ENCODE measurements around the gene YBEY. TPM values are rescaled to one million over a fixed set of nuclear protein-coding genes. Genes with fewer than 3 reads are reported as not detected.

The YBEY gene
- total and polyA plus RNA-seq, 4 donors: 7.6 to 32.1 (median 15.1) TPM

- Histone ChIP-seq H3K9me3 (ENCODE audit: control insufficient read depth in 4 of 4, insufficient read depth in 3 of 4, low read length in 3 of 4) (no peaks in the 10 kb centered on the region), H3K4me1 (ENCODE audit: control insufficient read depth in 5 of 5, insufficient read depth in 5 of 5, low read length in 5 of 5) (peaks cover 0 to 4% (median 0%) of the 10 kb centered on the region in 5 donors), H3K9ac (ENCODE audit: insufficient read depth in 1 of 2, low read length in 2 of 2) (no peak overlapping the region), H3K4me3 (no peak overlapping the region), H3K27ac (ENCODE audit: low read depth in 1 of 2, low read length in 1 of 2) (no peak overlapping the region), H3K27me3 (ENCODE audit: control insufficient read depth in 3 of 3, insufficient read depth in 3 of 3, low read length in 2 of 3) (no peaks in the 10 kb centered on the region), H3K36me3 (ENCODE audit: control insufficient read depth in 4 of 4, insufficient read depth in 4 of 4, low read length in 4 of 4) (peaks cover 0 to 7% (median 0%) of the 10 kb centered on the region in 4 donors)
- WGBS, 2 donors: 95 to 97% methylated on average over 22 of the region's 22 CpGs
- ATAC-seq (ENCODE audit: insufficient read depth, low FRiP score) (no peak), DNase-seq (no peak)
- no peak for TF ChIP-seq CTCF (IDR thresholded peaks at IDR 0.05; ENCODE audit: control extremely low read depth, extremely low read depth)
Observed at GRCh38 chr21:46314441-46315020, 28.4 kb downstream of the YBEY start.

GRCh38 chr21:46316708-46317324 is 30.7 kb downstream of the YBEY start:
- H3K36me3 ChIP-seq (ENCODE audit: control insufficient read depth in 4 of 4, insufficient read depth in 4 of 4, low read length in 4 of 4): peaks cover 0 to 7% (median 0%) of the 10 kb centered on the region in 4 donors

GRCh38 chr21:46317710-46318463 is 31.7 kb downstream of the YBEY start:
- TF ChIP-seq CTCF (IDR thresholded peaks at IDR 0.05; ENCODE audit: control extremely low read depth, extremely low read depth): no peak
- peak; percentile 25 for ATAC-seq (ENCODE audit: insufficient read depth, low FRiP score)
- WGBS, 2 donors: 82 to 86% methylated on average over 20 of the region's 20 CpGs
- Histone ChIP-seq H3K9ac (ENCODE audit: insufficient read depth in 1 of 2, low read length in 2 of 2) (no peak overlapping the region), H3K9me3 (ENCODE audit: control insufficient read depth in 4 of 4, insufficient read depth in 3 of 4, low read length in 3 of 4) (no peaks in the 10 kb centered on the region), H3K4me3 (no peak overlapping the region), H3K27me3 (ENCODE audit: control insufficient read depth in 3 of 3, insufficient read depth in 3 of 3, low read length in 2 of 3) (no peaks in the 10 kb centered on the region), H3K36me3 (ENCODE audit: control insufficient read depth in 4 of 4, insufficient read depth in 4 of 4, low read length in 4 of 4) (peaks cover 0 to 3% (median 0%) of the 10 kb centered on the region in 4 donors), H3K4me1 (ENCODE audit: control insufficient read depth in 5 of 5, insufficient read depth in 5 of 5, low read length in 5 of 5) (peaks cover 0 to 29% (median 12%) of the 10 kb centered on the region in 5 donors), H3K27ac (ENCODE audit: low read depth in 1 of 2, low read length in 1 of 2) (no peak overlapping the region)
- peak in 1 of 3 donors; percentile 23 for DNase-seq

More at GRCh38 chr21:46316708-46317324, 30.7 kb downstream of the YBEY start:
- Histone ChIP-seq H3K4me1 (ENCODE audit: control insufficient read depth in 5 of 5, insufficient read depth in 5 of 5, low read length in 5 of 5) (peaks cover 0 to 19% (median 5%) of the 10 kb centered on the region in 5 donors), H3K27me3 (ENCODE audit: control insufficient read depth in 3 of 3, insufficient read depth in 3 of 3, low read length in 2 of 3) (no peaks in the 10 kb centered on the region), H3K9me3 (ENCODE audit: control insufficient read depth in 4 of 4, insufficient read depth in 3 of 4, low read length in 3 of 4) (no peaks in the 10 kb centered on the region), H3K4me3 (no peak overlapping the region), H3K9ac (ENCODE audit: insufficient read depth in 1 of 2, low read length in 2 of 2) (no peak overlapping the region), H3K27ac (ENCODE audit: low read depth in 1 of 2, low read length in 1 of 2) (no peak overlapping the region)
- no peak for ATAC-seq (ENCODE audit: insufficient read depth, low FRiP score)
- 96 to 97% methylated on average over 14 of the region's 14 CpGs for WGBS, 2 donors
- TF ChIP-seq CTCF (IDR thresholded peaks at IDR 0.05; ENCODE audit: control extremely low read depth, extremely low read depth): no peak
- DNase-seq: no peak

All from lung (tissue), 12 donors.